AG09319 (cell line): Measurements from ENCODE around the gene PINLYP.
A peak's percentile ranks its signal among the peaks of the same experiment; 100 is the strongest.

Source experiments
- DNase-seq: peaks from one replicate; pipeline ENCODE4 v3.0.0-alpha.2; 2010; ENCODE audit warnings: low read depth; ENCODE audit errors: extremely low read depth
- TF ChIP-seq, protein P1 (sequence below): IDR thresholded peaks from 2 replicates; pipeline ENCODE4 v1.5.1; 2011; ENCODE audit warnings: low read depth, mild to moderate bottlenecking, inconsistent platforms, low read length, moderate library complexity

PINLYP gene

DNA sequence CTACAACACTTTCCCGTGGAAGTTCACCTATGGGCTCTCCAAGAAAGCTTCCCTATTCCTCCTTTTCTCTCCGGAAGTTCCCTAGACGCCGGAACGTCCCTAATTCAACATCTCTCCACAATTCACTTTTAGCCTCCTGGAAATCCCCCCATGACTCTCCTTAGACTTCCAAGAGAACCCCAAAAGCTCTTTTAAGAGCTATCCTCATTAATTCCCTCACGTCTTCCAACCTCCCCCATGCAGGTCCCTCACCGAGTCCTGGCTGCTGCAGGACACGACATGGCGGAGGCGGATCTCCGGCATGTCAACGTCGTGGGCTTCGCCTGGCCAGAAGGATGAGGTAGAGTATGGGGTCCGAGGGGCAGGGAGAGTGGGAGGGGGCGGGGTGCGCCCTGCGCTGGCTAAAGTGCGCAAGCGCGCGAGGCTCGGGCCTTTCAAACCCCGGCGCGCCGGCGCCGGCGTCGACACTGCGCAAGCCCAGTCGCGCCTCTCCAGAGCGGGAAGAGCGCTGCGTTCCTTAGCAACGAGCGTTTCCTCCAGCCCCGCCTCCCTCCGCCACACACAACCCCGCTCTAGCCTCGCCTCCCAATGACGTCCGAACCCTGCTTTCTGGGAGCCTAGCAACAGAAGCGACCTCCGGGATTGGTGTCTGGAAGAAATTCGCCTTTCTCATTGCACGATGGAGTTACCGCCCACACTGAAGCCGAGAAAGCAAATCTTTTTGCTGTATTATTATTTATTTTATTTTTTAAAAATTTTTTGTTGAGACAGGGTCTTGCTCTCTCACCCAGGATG, at the start of gene PINLYP, which contains the start of gene XRCC1:
TSS of gene PINLYP (plus strand) at position 646 of the 795 bp plus-strand sequence. CDS start 1,391 bp downstream, outside the sequence.
TSS of gene XRCC1 (minus strand) at position 372 of the 795 bp plus-strand sequence. CDS start at position 303, 69 bp downstream.
- TF ChIP-seq, protein P1, sequence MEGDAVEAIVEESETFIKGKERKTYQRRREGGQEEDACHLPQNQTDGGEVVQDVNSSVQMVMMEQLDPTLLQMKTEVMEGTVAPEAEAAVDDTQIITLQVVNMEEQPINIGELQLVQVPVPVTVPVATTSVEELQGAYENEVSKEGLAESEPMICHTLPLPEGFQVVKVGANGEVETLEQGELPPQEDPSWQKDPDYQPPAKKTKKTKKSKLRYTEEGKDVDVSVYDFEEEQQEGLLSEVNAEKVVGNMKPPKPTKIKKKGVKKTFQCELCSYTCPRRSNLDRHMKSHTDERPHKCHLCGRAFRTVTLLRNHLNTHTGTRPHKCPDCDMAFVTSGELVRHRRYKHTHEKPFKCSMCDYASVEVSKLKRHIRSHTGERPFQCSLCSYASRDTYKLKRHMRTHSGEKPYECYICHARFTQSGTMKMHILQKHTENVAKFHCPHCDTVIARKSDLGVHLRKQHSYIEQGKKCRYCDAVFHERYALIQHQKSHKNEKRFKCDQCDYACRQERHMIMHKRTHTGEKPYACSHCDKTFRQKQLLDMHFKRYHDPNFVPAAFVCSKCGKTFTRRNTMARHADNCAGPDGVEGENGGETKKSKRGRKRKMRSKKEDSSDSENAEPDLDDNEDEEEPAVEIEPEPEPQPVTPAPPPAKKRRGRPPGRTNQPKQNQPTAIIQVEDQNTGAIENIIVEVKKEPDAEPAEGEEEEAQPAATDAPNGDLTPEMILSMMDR: no peak
- DNase-seq: peak; percentile 95

DNA sequence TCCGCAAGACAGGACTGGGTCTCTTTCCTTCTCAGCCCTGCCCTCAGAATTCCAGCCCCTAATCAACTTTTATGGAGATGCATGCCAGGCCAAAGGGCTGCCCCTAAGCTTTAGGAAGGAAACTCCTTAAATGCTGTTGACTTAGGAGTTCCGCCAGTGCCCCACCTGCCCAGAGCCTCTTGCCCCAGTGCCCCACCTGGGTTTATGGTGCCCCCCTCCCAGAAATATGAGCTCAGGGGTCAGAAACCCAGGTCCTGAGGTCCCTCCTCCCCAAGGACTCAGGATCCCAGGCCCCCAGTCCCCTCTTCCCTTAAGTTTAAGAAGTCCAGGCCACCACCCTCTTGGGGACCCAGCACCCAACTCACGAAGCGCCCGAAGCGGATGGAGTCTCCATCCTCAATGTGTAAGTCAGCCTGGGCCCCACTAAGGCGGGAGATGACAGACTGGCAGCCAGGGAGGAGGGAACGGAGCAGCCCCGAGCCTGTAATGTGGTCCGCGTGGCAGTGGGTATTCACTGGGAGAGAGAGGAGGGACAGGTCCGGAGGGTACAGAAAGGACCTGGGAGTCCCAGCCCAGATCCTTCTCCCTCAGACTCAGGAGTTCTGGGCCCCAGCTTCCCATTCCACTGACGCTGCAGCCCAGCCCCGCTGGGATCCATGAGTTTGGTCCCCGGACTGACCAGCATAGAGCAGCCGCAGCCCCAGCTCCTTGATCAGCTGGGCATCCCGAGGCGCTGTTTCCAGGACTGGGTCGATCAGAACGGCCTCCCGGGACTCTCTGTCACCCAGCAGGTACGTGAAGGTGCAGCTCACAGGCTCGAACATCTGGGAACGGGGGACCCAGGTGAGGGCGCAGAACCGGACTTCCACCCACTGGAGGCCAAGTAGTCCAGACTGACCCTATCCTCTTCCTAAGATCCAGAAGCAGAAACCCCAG, 49.5 kb upstream of the PINLYP start:
- TF ChIP-seq, protein P1: no peak
- DNase-seq: no peak

GRCh38 chr19:43526884-43527859, 48.4 kb upstream of the PINLYP start, which contains the start of gene ETHE1:
TSS of gene ETHE1 (minus strand) at chr19:43527201. CDS start at chr19:43527177, 24 bp downstream.
- no peak for DNase-seq
- TF ChIP-seq, protein P1: no peak

DNA sequence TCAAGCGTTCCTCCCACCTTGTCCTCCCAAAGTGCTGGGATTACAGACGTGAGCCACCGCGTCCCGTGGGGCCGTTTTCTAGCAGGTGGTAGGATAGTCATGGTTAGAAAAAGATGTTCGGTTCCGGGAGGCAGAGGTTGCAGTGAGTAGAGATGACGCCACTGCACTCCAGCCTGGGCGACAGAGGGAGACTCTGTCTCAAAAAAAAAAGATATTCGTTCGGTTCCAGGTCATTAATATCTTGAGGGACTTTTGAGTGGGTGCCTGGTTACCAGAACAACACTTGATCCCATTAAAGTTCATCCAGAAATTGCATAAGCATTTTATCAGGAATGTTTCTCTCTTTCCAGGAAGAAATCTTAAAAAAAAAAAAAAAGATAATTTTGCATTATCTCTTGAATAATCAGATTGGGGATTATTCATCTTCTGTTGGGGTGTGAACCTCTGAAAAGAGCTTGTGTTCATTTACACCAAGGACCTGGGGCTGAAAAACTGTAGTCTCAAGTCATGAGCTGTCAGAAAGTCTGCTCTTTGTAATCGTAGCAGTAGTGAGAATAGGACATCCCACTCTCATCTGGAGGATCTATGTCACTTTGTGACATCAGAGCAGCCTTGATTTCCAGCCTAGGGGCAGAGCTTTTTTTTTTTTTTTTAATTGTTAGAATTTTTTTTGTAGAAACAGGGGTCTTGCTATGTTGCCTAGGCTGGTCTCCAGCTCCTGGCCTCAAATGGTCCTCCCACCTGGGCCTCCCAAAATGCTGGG, 47.6 kb upstream of the PINLYP start:
- no peak for DNase-seq
- TF ChIP-seq, protein P1: no peak

DNA sequence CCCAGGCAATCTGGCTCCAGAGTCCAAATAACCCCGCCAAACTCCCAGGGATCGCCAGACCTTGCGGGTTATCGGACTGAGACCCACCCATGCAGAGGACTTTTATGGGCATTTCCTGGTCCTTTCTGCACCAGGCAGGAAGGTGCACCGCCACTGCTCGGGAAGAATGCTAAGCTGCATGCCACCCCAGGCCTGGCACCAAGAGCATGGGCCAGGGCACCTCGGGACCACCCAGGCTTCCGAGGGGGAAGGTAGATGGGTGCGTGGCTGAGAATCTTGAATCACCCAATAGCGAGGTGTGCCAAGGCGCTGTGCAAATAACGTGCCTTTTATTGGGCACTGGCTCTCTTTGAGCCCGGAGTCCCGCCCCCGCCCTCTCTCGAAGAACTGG, 43.0 kb upstream of the PINLYP start:
- TF ChIP-seq, protein P1: no peak
- DNase-seq: no peak

DNA sequence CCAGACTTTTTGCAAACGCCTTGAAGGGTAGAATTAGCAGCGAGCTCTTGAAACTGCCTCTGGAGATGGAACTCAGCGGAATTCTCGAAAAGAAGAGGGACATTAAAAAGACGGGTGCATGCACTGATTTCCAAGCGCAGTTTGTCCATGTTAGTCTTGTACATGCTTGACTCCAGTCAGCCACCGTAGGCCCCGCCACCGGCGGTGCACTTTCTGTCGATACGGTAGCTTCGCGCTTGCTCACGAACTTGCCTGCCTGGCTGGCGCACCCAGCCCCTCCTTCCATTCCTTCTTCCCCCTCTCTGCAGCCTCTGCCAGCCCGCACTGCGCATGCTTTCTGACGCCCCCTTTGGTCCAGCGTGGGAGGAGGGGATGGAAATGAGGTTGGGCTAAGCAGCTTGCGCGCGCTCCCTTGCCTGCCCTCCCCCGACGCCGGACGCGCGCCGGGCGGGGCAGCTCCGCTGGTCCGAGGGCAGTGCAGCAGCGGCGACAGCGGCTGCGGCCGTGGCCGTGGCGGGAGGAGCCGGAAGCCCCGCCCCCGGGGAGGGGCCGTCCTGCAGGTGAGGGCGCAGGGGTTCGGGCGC, 42.5 kb upstream of the PINLYP start, which contains the start of gene ZNF575:
TSS of gene ZNF575 (plus strand) at position 227 of the 584 bp plus-strand sequence. CDS start 1,235 bp downstream, outside the sequence.
- TF ChIP-seq, protein P1: no peak
- peak; percentile 91 for DNase-seq
